HT-29 (cell line): Measurements from ENCODE around the gene TRPM1. TPM values are rescaled to one million over a fixed set of nuclear protein-coding genes. Genes with fewer than 3 reads are reported as not detected.

Experiments
- DNase-seq: peaks from one replicate; pipeline ENCODE4 v3.0.0-alpha.2; 2015; ENCODE audit warnings: low spot score
- total RNA-seq: library from RNA; depleted of rRNA; stranded (reverse); fragments of >200 nt; shearing (Covaris generic); gene quantifications from 2 replicates; pipeline ENCODE4 v1.2.3, GENCODE V29; 2014

The TRPM1 gene
- total RNA-seq, 1 experiment from 2014 or later = not detected

- peak; percentile 99 for DNase-seq
These were observed 18.1 kb downstream of the TRPM1 start for GRCh38 chr15:31083370-31083780.

- DNase-seq = no peak
These were observed 18.7 kb downstream of the TRPM1 start for GRCh38 chr15:31082771-31083369.

- peak; percentile 91 for DNase-seq
These were observed 19.8 kb downstream of the TRPM1 start for GRCh38 chr15:31081588-31082250.

GRCh38 chr15:31081056-31081455 lies 20.5 kb downstream of the TRPM1 start:
- DNase-seq = no peak

- DNase-seq = peak; percentile 88
These were observed 20.9 kb downstream of the TRPM1 start for GRCh38 chr15:31080591-31081014.

GRCh38 chr15:31079519-31079918 lies 22.0 kb downstream of the TRPM1 start:
- DNase-seq = no peak

- no peak for DNase-seq
These were observed 23.1 kb downstream of the TRPM1 start for GRCh38 chr15:31078471-31078870.

- no peak for DNase-seq
These were observed 23.6 kb downstream of the TRPM1 start for GRCh38 chr15:31077941-31078340.

GRCh38 chr15:31077181-31077580 lies 24.3 kb downstream of the TRPM1 start:
- DNase-seq = no peak

GRCh38 chr15:31074321-31074720 lies 27.2 kb downstream of the TRPM1 start:
- DNase-seq = no peak

- DNase-seq = no peak
These were observed 30.7 kb downstream of the TRPM1 start for GRCh38 chr15:31070867-31071266.

- no peak for DNase-seq
These were observed 32.0 kb downstream of the TRPM1 start for GRCh38 chr15:31069360-31070000.

GRCh38 chr15:31067890-31068603 lies 33.5 kb downstream of the TRPM1 start:
- DNase-seq = no peak

- DNase-seq = peak; percentile 66
These were observed 35.7 kb downstream of the TRPM1 start for GRCh38 chr15:31065824-31066223.

GRCh38 chr15:31062911-31063310 lies 38.6 kb downstream of the TRPM1 start:
- DNase-seq = no peak

- no peak for DNase-seq
These were observed 39.1 kb downstream of the TRPM1 start for GRCh38 chr15:31062310-31062847.

- DNase-seq = no peak
These were observed 40.9 kb downstream of the TRPM1 start for GRCh38 chr15:31060429-31061140.

GRCh38 chr15:31058236-31058962 lies 43.1 kb downstream of the TRPM1 start:
- DNase-seq = no peak

- DNase-seq = no peak
These were observed 49.9 kb downstream of the TRPM1 start for GRCh38 chr15:31051496-31052080.

GRCh38 chr15:31050953-31051352 lies 50.6 kb downstream of the TRPM1 start:
- DNase-seq = no peak
